AG04450 (cell line): ENCODE results near the gene TADA2B. TPM values are rescaled to one million over a fixed set of nuclear protein-coding genes. Genes with fewer than 3 reads are reported as not detected.

Source experiments
- CTCF ChIA-PET: fragments of 300-600, 350-600 bp; formaldehyde crosslinking; extraction: SDS; loops from one replicate; lab custom pipeline; 2022; ENCODE audit warnings: antibody characterized with exemption, inconsistent platforms; lab: Charles Lee
- POLR2A ChIA-PET: fragments of 350-600 bp; formaldehyde crosslinking; extraction: SDS; loops from one replicate; lab custom pipeline; 2021; ENCODE audit warnings: antibody characterized with exemption, inconsistent platforms; lab: Yijun Ruan, JAX
- DNase-seq: peaks from one replicate; pipeline ENCODE4 v3.0.0-alpha.2; 2011; ENCODE audit warnings: low read depth, low spot score
- H3K27ac ChIP-seq: one replicate; pipeline ENCODE4 v1.5.1; 2012; ENCODE audit warnings: low read depth, low read length, control low read depth
- H3K27me3 ChIP-seq: one replicate; pipeline ENCODE4 v1.6.0; 2012; ENCODE audit warnings: low read length; ENCODE audit not compliant: control insufficient read depth, insufficient read depth
- H3K4me3 ChIP-seq: 2 replicates; pipeline ENCODE4 v1.5.1; 2011; ENCODE audit warnings: mild to moderate bottlenecking, low read depth, low read length, control low read depth
- H3K9me3 ChIP-seq: 2 replicates; pipeline ENCODE4 v1.5.1; 2012; ENCODE audit warnings: low read length; ENCODE audit not compliant: control insufficient read depth, insufficient read depth
- polyA plus RNA-seq: library from polyadenylated mRNA; depleted of rRNA; stranded (reverse); fragments of >200 nt; gene quantifications from 2 replicates; pipeline ENCODE4 v1.2.3, GENCODE V29; 2011
- TF ChIP-seq, protein P1 (sequence below): IDR thresholded peaks from 2 replicates; pipeline ENCODE4 v1.5.1; 2011; ENCODE audit warnings: low read depth, low read length, control low read depth, inconsistent platforms

TADA2B gene
- polyA plus RNA-seq, 1 experiment = 6.4 TPM

DNA sequence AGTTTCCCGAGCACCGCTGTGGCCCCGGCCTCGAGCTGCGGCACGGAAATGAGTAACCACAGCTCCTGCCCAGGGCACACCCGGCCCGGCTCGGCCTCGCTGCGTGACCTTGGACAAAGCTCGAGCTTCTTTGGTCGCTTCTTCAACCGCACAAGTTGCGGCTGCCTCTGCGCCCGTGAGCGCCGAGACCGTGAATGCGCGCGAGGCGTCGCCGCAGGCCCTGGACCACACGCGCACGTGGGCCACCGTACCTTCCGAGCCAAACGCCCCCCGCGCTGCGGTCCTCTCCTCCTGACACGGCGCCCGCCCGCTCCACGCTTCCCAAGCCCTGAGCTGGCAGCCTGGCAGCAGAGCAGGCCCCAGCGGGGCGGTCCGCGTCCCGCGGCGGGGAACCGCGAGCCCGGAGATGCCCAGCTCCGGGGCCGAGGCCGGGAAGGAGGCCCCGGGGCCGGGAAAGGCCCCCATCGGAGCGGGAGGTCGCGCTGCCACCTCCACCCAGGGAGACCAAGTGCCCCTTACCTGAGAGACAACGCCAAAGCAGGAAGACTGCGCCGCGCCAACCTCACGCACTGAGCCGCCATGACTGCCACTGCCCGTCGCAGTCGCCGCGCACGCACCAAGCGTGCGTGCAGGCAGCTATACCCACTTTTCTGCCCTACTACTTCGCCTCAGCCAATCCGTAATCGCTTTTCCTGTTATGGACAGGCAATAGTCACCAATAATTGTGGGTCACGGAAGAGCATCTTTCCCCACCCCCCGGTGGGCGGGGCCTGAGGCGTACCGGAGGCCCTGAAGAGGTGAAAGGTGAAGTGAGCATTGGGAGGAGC is 24.5 kb downstream of the TADA2B start, which contains the start of gene GRPEL1:
Gene GRPEL1, minus strand, starts transcription at position 613 of the 827 bp plus-strand sequence. Its CDS starts 32 bp downstream, at position 581.
- TF ChIP-seq, protein P1, sequence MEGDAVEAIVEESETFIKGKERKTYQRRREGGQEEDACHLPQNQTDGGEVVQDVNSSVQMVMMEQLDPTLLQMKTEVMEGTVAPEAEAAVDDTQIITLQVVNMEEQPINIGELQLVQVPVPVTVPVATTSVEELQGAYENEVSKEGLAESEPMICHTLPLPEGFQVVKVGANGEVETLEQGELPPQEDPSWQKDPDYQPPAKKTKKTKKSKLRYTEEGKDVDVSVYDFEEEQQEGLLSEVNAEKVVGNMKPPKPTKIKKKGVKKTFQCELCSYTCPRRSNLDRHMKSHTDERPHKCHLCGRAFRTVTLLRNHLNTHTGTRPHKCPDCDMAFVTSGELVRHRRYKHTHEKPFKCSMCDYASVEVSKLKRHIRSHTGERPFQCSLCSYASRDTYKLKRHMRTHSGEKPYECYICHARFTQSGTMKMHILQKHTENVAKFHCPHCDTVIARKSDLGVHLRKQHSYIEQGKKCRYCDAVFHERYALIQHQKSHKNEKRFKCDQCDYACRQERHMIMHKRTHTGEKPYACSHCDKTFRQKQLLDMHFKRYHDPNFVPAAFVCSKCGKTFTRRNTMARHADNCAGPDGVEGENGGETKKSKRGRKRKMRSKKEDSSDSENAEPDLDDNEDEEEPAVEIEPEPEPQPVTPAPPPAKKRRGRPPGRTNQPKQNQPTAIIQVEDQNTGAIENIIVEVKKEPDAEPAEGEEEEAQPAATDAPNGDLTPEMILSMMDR = no peak
- H3K9me3 ChIP-seq = no peaks in the 10 kb centered on the region; the same call in 1 of the 2 replicates

DNA sequence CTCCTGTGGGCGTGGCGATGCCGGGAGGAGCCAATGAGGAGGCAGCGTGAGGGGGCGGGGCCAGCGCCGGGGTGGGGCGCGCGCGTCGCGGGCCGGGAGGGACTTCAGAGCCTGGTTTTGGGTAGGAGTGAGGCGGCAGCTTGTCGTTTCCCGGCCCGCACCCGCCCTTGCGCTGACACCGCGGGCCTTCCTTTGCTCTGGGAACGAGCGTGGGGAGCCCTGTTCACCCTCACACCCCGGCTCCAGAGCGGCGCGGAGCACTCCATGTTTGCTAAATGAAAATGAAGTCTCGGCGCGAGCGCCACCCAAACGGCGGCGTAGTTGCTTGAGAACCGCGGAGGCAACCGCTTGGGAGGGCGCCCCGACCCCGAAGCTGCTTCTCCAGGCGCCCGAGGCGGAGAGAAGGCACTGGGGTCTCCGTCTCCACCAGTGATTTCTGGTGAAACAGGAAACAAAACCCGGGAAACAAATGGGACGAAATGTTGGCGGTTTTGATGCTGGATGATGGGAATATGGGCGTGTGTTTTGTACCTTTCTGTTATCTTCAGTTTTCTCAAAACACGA is 25.2 kb downstream of the TADA2B start:
- peaks cover 14% of the 10 kb centered on the region for H3K27me3 ChIP-seq
- ChIA-PET POLR2A (interaction anchor here (0.7 to 3.3 kb wide), 9 partner anchors 23 to 395 kb away, joined by 3 to 27 read pairs (median 3); partner anchors contain the start of gene TADA2B), CTCF (interaction anchor here (0.9 to 6.5 kb wide), 7 partner anchors 23 to 195 kb away, joined by 3 to 44 read pairs (median 20); partner anchors contain the start of gene TADA2B)
- H3K4me3 ChIP-seq = peak overlapping the region; percentile 77
- H3K27ac ChIP-seq = peak overlapping the region; percentile 73
- H3K9me3 ChIP-seq = no peaks in the 10 kb centered on the region; the same call in 1 of the 2 replicates
- TF ChIP-seq, protein P1 = no peak
- DNase-seq = no peak

More for the DNA sequence above, 24.5 kb downstream of the TADA2B start, which contains the start of gene GRPEL1:
- Histone ChIP-seq H3K27ac (peak within 1 kb of the TSS; percentile 73), H3K27me3 (peaks cover 12% of the 10 kb centered on the region), H3K4me3 (peak within 1 kb of the TSS; percentile 87)
- DNase-seq = peak; percentile 97
- CTCF ChIA-PET = interaction anchor here (0.6 to 6.5 kb wide), 10 partner anchors 11 to 194 kb away, joined by 3 to 44 read pairs (median 4); partner anchors contain the start of gene TADA2B
- POLR2A ChIA-PET = interaction anchor here (0.7 to 3.3 kb wide), 9 partner anchors 23 to 395 kb away, joined by 3 to 27 read pairs (median 3); partner anchors contain the start of gene TADA2B

- Histone ChIP-seq H3K27me3 (peaks cover 14% of the 10 kb centered on the region), H3K27ac (peak overlapping the region; percentile 52), H3K4me3 (peak overlapping the region; percentile 77), H3K9me3 (no peaks in the 10 kb centered on the region; the same call in 1 of the 2 replicates)
- CTCF ChIA-PET = interaction anchor here (0.5 to 6.5 kb wide), 11 partner anchors 24 to 351 kb away, joined by 3 to 44 read pairs (median 6); partner anchors contain the start of genes TADA2B and TBC1D14
- POLR2A ChIA-PET = interaction anchor here (0.5 to 3.3 kb wide), 5 partner anchors 10 to 82 kb away, joined by 3 to 27 read pairs (median 3); partner anchors contain the start of gene TADA2B
- TF ChIP-seq, protein P1 = no peak
- DNase-seq = no peak
Observed at GRCh38 chr4:7068883-7069282, 25.7 kb downstream of the TADA2B start.

- POLR2A ChIA-PET = no interaction called here
- peak; percentile 13 for DNase-seq
- TF ChIP-seq, protein P1 = peak; percentile 98
- Histone ChIP-seq H3K4me3 (no peak overlapping the region), H3K9me3 (no peaks in the 10 kb centered on the region; the same call in 1 of the 2 replicates), H3K27me3 (peaks cover 14% of the 10 kb centered on the region), H3K27ac (no peak overlapping the region)
- CTCF ChIA-PET = interaction anchor here (0.6 to 6.5 kb wide), 35 partner anchors 9 to 441 kb away, joined by 3 to 44 read pairs (median 4); partner anchors contain the start of genes TADA2B and TBC1D14
Observed at GRCh38 chr4:7070729-7071511, 27.7 kb downstream of the TADA2B start.
